ENCODE results near the gene COPS8. TPM values are rescaled to one million over a fixed set of nuclear protein-coding genes. Genes with fewer than 3 reads are reported as not detected.

Gene COPS8
- total and polyA plus RNA-seq, 7 donors = 24.7 to 95.6 (median 59.1) TPM

- WGBS, 2 donors = 95% methylated on average over 10 of the region's 10 CpGs
- no peak for TF ChIP-seq EP300 (IDR thresholded peaks at IDR 0.05)
- TF ChIP-seq CTCF (IDR thresholded peaks at IDR 0.05) = no peak
- TF ChIP-seq POLR2AphosphoS5 (IDR thresholded peaks at IDR 0.05) = no peak
- TF ChIP-seq POLR2A (IDR thresholded peaks at IDR 0.05) = no peak
- Histone ChIP-seq H3K4me3 (peak overlapping the region in 2 of 4 donors; percentile 2 to 14), H3K9me3 (no peaks in the 10 kb centered on the region), H3K27ac (peak overlapping the region in 3 of 4 donors; percentile 69 to 93 (median 84)), H3K36me3 (no peaks in the 10 kb centered on the region), H3K27me3 (no peaks in the 10 kb centered on the region), H3K4me1 (peaks cover 0 to 71% (median 53%) of the 10 kb centered on the region in 4 donors)
- DNase-seq = no peak
- intact Hi-C loops (cut with DNase I) = loop anchor here (5.0 to 10.0 kb wide), 4 partner anchors 163 to 616 kb away; no protein-coding TSS in a partner anchor
Observed at GRCh38 chr2:237128845-237129592, 43.3 kb downstream of the COPS8 start.

GRCh38 chr2:237129625-237130263, 44.1 kb downstream of the COPS8 start:
- Histone ChIP-seq H3K4me1 (peaks cover 0 to 68% (median 49%) of the 10 kb centered on the region in 4 donors), H3K27me3 (no peaks in the 10 kb centered on the region), H3K27ac (peak overlapping the region in 1 of 4 donors; percentile 93), H3K36me3 (no peaks in the 10 kb centered on the region), H3K9me3 (no peaks in the 10 kb centered on the region), H3K4me3 (no peak overlapping the region)
- no peak for TF ChIP-seq POLR2AphosphoS5 (IDR thresholded peaks at IDR 0.05)
- TF ChIP-seq CTCF (IDR thresholded peaks at IDR 0.05) = no peak
- no peak for TF ChIP-seq EP300 (IDR thresholded peaks at IDR 0.05)
- TF ChIP-seq POLR2A (IDR thresholded peaks at IDR 0.05) = no peak
- 96 to 97% methylated on average over 4 of the region's 4 CpGs for WGBS, 2 donors
- DNase-seq = no peak
- intact Hi-C loops (cut with DNase I) = loop anchor here (5.0 to 10.0 kb wide), 4 partner anchors 163 to 615 kb away; no protein-coding TSS in a partner anchor

- intact Hi-C loops (cut with DNase I) = no loop called here
Observed at GRCh38 chr2:237130562-237131421, 45.1 kb downstream of the COPS8 start.

More at GRCh38 chr2:237130562-237131421, 45.1 kb downstream of the COPS8 start:
- H3K4me1 ChIP-seq = peaks cover 0 to 57% (median 39%) of the 10 kb centered on the region in 4 donors
- H3K9me3 ChIP-seq = no peaks in the 10 kb centered on the region
- H3K27ac ChIP-seq = no peak overlapping the region
- TF ChIP-seq POLR2A (IDR thresholded peaks at IDR 0.05) (no peak), POLR2AphosphoS5 (IDR thresholded peaks at IDR 0.05) (no peak), CTCF (IDR thresholded peaks at IDR 0.05) (no peak), EP300 (IDR thresholded peaks at IDR 0.05) (no peak)
- 90 to 94% methylated on average over 8 of the region's 8 CpGs for WGBS, 2 donors
- H3K36me3 ChIP-seq = no peaks in the 10 kb centered on the region
- no peak for DNase-seq
- H3K4me3 ChIP-seq = no peak overlapping the region
- no peaks in the 10 kb centered on the region for H3K27me3 ChIP-seq

Measured in sigmoid colon (tissue), 7 donors.